Ovary (tissue), 9 donors: ENCODE results near the gene ZNF346. TPM values are rescaled to one million over a fixed set of nuclear protein-coding genes. Genes with fewer than 3 reads are reported as not detected.

Experiments
- DNase-seq, 5 donors: peaks; one replicate each; pipeline ENCODE4 v3.0.0-alpha.2; 2019 to 2020
- H3K27ac ChIP-seq, 2 donors: fragments of 200-600 bp; one replicate each; pipeline versions ENCODE4 v1.5.1 to v1.8.0; 2019 to 2022
- H3K27me3 ChIP-seq: fragments of 200-600 bp; one replicate; pipeline ENCODE4 v1.8.0; 2022
- H3K36me3 ChIP-seq: fragments of 200-600 bp; sonication (generic); one replicate; pipeline ENCODE4 v1.5.1; 2019
- H3K4me1 ChIP-seq: one replicate; pipeline ENCODE4 v1.8.1; 2013; ENCODE audit warnings: mild to moderate bottlenecking, moderate library complexity; ENCODE audit not compliant: insufficient read depth
- H3K4me3 ChIP-seq: fragments of 200-600 bp; sonication (generic); one replicate; pipeline ENCODE4 v1.5.1; 2017
- H3K9me3 ChIP-seq, 2 donors: fragments of 200-600 bp in 1 of 2; sonication (generic) in 1 of 2; one replicate each; pipeline versions ENCODE4 v1.5.1 to v1.8.1; 2013 to 2019; ENCODE audit warnings: mild to moderate bottlenecking in 1 of 2, moderate library complexity in 1 of 2
- EP300 ChIP-seq: sonication (generic); formaldehyde crosslinking; IDR thresholded peaks from one replicate; pipeline ENCODE4 v1.6.1; 2017; ENCODE audit warnings: antibody characterized with exemption
- POLR2A ChIP-seq: fragments of 450-650 bp; IDR thresholded peaks from one replicate; pipeline ENCODE4 v1.6.1; 2017; ENCODE audit warnings: antibody characterized with exemption, mild to moderate bottlenecking, moderate library complexity
- WGBS, 3 donors: extraction: QIAGEN DNeasy Blood & Tissue Kit in 1 of 3; methylation state at CpG; one replicate each; pipeline versions ENCODE4 v1.1.5 to v1.1.7; 2013 to 2017; 5-methylcytosine and 5-hydroxymethylcytosine counted together
- intact Hi-C, 4 donors: fragments of 100-400 bp; cut with DNase I; formaldehyde crosslinking; loops; one replicate each; pipeline versions ENCODE4 v1.11.0 to v1.15.1; 2022 to 2023
- polyA plus RNA-seq, 2 donors: library from polyadenylated mRNA; stranded (reverse); fragments of 200-250 nt in 1 of 2; fragments of 350-450 nt in 1 of 2; fragmentation: Illumina TruSeq in 1 of 2; extraction: RNeasy Lipid Tissue Mini Kit (QIAGEN cat#74804) in 1 of 2; gene quantifications; one replicate each; pipeline ENCODE4 v1.2.3, GENCODE V29; 2013 to 2014
- total RNA-seq, 7 donors: library from RNA; depleted of rRNA in 2 of 7; stranded (reverse); fragments of >200 nt in 2 of 7; fragmentation: NEBNext Ultra II Directional in 3 of 7; extraction: Animal tissue kit (Norgen Biotek cat#: 25700) in 3 of 7; gene quantifications; one replicate each; pipeline versions ENCODE4 v1.1.0 to v1.2.4, GENCODE V29; 2016 to 2023
- TF ChIP-seq, protein P1 (sequence below), 3 donors: fragments of 450-650 bp in 2 of 3; fragments of 200-600 bp in 1 of 3; IDR thresholded peaks; one replicate each; pipeline versions ENCODE4 v1.5.1 to v1.8.0; 2016 to 2022; ENCODE audit warnings: antibody characterized with exemption in 3 of 3, mild to moderate bottlenecking in 1 of 3
- donor health status: DM: no; HTN: no; CAD: no; lungs with moderate emphysema.
- donor health status: DM: no; HTN: no; CAD: no.
- donor health status: Bipolar disorder and iron deficiency.
- donor health status: DM: yes; HTN: yes; CAD: no.
- donor health status: DM: no; HTN: no; CAD: no.
- donor health status: DM: yes; HTN: yes; CAD: no.

ZNF346 gene
- total and polyA plus RNA-seq, 9 donors, result 15.2 to 27.7 (median 24.2) TPM

DNA sequence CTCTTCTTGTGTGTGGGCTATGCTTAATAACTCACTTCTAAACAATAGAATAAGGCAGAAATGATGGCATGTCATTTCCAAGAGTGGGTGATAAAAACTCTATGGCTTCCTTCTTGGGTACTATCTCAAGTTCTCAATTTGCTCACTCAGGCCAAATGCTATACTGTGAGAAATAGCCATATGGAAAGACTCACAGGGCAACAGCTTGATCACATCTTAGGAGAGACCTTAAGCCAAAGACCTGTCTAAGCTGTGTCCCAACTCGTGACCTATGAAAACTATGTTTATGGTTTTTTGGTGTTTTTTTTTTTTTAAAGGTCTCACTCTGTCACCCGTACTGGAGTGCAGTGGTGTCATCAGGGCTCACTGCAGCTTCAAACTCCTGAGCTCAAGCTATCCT is 13.8 kb upstream of the ZNF346 start:
- intact Hi-C loops, result no loop called here
- TF ChIP-seq EP300 (no peak), POLR2A (no peak)
- TF ChIP-seq, protein P1, sequence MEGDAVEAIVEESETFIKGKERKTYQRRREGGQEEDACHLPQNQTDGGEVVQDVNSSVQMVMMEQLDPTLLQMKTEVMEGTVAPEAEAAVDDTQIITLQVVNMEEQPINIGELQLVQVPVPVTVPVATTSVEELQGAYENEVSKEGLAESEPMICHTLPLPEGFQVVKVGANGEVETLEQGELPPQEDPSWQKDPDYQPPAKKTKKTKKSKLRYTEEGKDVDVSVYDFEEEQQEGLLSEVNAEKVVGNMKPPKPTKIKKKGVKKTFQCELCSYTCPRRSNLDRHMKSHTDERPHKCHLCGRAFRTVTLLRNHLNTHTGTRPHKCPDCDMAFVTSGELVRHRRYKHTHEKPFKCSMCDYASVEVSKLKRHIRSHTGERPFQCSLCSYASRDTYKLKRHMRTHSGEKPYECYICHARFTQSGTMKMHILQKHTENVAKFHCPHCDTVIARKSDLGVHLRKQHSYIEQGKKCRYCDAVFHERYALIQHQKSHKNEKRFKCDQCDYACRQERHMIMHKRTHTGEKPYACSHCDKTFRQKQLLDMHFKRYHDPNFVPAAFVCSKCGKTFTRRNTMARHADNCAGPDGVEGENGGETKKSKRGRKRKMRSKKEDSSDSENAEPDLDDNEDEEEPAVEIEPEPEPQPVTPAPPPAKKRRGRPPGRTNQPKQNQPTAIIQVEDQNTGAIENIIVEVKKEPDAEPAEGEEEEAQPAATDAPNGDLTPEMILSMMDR (IDR thresholded peaks at IDR 0.05), result no peak
- WGBS, 3 donors, result 20 to 29% (median 29%) methylated on average over 2 of the region's 2 CpGs
- DNase-seq, result no peak
- Histone ChIP-seq H3K4me3 (no peak overlapping the region), H3K36me3 (no peaks in the 10 kb centered on the region), H3K4me1 (peaks cover 6% of the 10 kb centered on the region), H3K27ac (no peak overlapping the region), H3K27me3 (no peaks in the 10 kb centered on the region), H3K9me3 (no peaks in the 10 kb centered on the region)

DNA sequence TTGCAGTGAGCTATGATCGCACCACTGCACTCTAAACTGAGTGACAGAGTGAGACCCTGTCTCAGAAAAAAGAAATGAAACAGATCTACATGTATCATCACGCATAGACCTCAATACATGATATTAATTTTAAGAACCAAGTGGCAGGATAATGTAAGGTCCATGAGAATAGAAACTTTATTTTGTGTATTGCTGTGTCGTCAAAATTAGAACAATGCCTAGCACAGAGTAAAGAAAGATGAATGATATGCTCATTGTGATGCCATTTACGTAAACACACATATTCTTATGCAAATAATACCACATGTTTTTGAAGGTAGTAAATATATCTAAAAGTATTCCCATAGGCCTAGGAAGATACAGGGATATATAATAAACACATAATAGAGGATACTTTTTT is 12.3 kb upstream of the ZNF346 start:
- 96 to 98% (median 97%) methylated on average over 4 of the region's 4 CpGs for WGBS, 3 donors
- peaks cover 2% of the 10 kb centered on the region for H3K4me1 ChIP-seq
- H3K36me3 ChIP-seq, result no peaks in the 10 kb centered on the region
- no peak overlapping the region for H3K27ac ChIP-seq
- intact Hi-C loops, result no loop called here
- no peaks in the 10 kb centered on the region for H3K27me3 ChIP-seq
- no peak for TF ChIP-seq POLR2A
- no peak for TF ChIP-seq EP300
- TF ChIP-seq, protein P1 (IDR thresholded peaks at IDR 0.05), result no peak
- no peak for DNase-seq
- no peaks in the 10 kb centered on the region for H3K9me3 ChIP-seq
- no peak overlapping the region for H3K4me3 ChIP-seq

DNA sequence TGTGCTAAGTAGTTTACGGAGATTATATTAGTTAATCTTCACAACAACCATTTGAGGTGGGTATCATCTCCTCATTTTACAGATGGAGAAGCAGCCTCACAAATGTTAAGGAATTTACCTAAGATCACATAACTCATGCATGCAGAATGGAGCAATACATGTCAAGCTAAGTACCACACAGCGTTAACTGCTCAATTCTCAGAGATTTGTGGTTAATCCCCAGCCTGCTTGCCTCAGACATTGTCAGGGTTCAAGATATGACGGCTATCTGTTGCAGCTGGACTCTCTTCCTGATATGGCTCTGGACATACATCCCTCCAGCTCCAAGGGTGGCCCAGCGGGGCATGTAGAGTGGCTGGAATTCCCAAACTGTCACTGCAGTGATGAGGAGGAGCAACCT is 7.3 kb upstream of the ZNF346 start:
- WGBS, 3 donors, result 87 to 94% (median 89%) methylated on average over 4 of the region's 4 CpGs
- intact Hi-C loops, result no loop called here
- no peaks in the 10 kb centered on the region for H3K36me3 ChIP-seq
- H3K4me3 ChIP-seq, result no peak overlapping the region
- no peak for DNase-seq
- no peaks in the 10 kb centered on the region for H3K27me3 ChIP-seq
- no peaks in the 10 kb centered on the region for H3K9me3 ChIP-seq
- no peak for TF ChIP-seq POLR2A
- TF ChIP-seq, protein P1 (IDR thresholded peaks at IDR 0.05), result no peak
- TF ChIP-seq EP300, result no peak
- H3K27ac ChIP-seq, result no peak overlapping the region
- H3K4me1 ChIP-seq, result no peaks in the 10 kb centered on the region

DNA sequence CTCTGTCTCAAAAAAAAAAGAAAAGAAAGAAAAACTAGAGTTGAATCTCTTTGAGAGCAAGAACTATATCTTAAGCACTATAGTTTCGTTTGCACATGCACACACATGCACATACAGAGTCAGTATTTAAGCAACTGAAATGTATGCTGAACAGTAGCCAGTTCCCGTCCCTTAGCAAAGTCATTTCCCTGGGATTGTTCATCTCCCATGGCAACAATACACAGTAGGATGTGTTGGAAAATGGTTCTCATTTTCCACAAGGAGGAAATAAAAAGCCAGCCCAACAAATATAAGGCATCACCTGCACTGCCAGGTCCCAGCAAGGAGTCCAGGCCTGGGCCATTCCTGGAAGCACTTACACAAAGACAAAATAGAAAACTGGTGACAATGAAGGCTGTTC is 4.2 kb upstream of the ZNF346 start:
- Histone ChIP-seq H3K27ac (no peak overlapping the region), H3K36me3 (no peaks in the 10 kb centered on the region), H3K4me1 (peaks cover 2% of the 10 kb centered on the region), H3K9me3 (no peaks in the 10 kb centered on the region), H3K27me3 (no peaks in the 10 kb centered on the region), H3K4me3 (no peak overlapping the region)
- WGBS, 3 donors, result 93 to 98% (median 94%) methylated on average over 2 of the region's 2 CpGs
- no peak for DNase-seq
- intact Hi-C loops, result no loop called here
- TF ChIP-seq POLR2A (no peak), EP300 (no peak)
- TF ChIP-seq, protein P1 (IDR thresholded peaks at IDR 0.05), result no peak

DNA sequence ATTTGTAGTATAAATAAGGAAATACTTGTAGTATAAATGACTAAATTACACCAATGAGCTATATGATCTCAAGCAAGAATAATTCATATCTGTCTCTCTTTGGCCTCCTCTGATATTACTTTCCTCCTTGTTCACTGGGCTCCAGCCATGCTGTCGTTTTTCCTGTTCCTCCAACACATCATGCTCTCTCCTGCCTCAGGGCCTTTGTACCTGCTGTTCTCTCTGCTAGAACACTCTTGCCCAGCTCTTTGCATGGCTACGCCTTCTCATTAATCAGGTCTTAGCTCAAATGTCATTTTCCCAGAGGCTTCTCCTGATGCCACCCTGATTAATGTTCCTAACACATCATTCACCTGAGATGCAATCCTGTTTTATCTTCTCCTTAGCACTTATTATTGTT is 2.5 kb upstream of the ZNF346 start:
- Histone ChIP-seq H3K27ac (no peak overlapping the region), H3K9me3 (no peaks in the 10 kb centered on the region), H3K27me3 (no peaks in the 10 kb centered on the region), H3K36me3 (no peaks in the 10 kb centered on the region), H3K4me3 (no peak overlapping the region), H3K4me1 (peaks cover 3% of the 10 kb centered on the region)
- 92 to 96% (median 94%) methylated on average over 2 of the region's 2 CpGs for WGBS, 3 donors
- intact Hi-C loops, result no loop called here
- DNase-seq, result no peak
- no peak for TF ChIP-seq POLR2A
- TF ChIP-seq, protein P1 (IDR thresholded peaks at IDR 0.05), result no peak
- TF ChIP-seq EP300, result no peak
